Measurements from ENCODE around the gene CFAP410.
"Not testable (repeated sequence)": the region's sequence is repeated elsewhere in the genome, so short reads cannot be mapped to it uniquely, and the experiment has no call there.

The CFAP410 gene

DNA sequence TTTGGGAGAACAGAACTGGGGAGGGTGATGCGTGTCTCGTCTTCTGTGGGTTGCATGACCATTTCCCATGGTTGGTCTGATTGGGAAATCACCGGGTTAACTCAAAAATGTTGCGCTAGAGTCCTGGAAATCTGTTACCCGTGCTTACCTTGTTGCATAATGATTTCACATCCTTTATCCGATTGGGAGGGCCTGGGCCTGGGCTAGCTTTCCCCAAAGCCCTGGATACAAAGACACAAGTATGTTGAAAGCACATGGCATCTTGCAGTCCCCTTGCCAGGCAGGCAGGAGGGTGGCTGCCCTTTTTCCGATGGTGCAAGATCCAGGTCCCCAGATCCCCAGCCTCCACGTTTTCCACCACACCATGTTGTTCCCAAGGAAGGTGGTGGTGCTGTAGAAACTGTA, 14.8 kb upstream of the CFAP410 start:
- no peak for DNase-seq
- intact Hi-C loops (cut with DNase I), result no loop called here

DNA sequence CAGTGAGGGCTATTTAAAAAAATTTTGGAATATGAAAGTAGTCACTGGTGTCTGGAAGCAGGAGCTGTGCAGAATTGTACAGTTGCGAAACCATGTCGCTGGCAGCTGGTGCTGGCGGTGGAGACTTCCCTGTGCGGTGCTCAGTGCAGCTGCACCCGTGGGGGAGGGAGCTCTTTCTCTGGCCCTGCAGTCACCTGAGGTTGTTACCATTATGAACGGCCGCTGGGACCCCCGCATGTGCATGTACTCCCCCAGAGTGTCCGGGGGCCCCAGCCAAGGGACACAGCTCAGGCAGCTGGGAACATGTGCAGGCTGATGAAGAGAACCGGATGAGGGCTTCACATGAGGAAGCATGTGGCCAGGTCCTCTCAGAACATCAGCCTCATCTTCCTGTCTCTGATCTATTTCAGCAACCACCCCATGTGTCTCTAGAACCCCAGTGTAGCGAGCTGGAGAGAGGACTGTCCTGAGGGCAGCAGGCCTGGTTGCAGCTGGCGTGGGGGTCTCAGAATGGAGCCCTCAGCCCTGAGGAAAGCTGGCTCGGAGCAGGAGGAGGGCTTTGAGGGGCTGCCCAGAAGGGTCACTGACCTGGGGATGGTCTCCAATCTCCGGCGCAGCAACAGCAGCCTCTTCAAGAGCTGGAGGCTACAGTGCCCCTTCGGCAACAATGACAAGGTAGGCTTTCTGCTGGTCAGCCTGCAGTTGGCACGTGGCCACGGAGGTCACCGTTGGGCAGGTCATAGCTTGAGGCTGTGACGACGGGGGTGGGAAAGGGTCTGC, 14.2 kb upstream of the CFAP410 start, which contains the start of gene TRPM2:
Gene TRPM2 (plus strand): TSS at position 431 of the 780 bp plus-strand sequence. CDS start 80 bp downstream, at position 511.
- peak in 7 of 42 donors; percentile 15 to 58 (median 47) for DNase-seq

DNA sequence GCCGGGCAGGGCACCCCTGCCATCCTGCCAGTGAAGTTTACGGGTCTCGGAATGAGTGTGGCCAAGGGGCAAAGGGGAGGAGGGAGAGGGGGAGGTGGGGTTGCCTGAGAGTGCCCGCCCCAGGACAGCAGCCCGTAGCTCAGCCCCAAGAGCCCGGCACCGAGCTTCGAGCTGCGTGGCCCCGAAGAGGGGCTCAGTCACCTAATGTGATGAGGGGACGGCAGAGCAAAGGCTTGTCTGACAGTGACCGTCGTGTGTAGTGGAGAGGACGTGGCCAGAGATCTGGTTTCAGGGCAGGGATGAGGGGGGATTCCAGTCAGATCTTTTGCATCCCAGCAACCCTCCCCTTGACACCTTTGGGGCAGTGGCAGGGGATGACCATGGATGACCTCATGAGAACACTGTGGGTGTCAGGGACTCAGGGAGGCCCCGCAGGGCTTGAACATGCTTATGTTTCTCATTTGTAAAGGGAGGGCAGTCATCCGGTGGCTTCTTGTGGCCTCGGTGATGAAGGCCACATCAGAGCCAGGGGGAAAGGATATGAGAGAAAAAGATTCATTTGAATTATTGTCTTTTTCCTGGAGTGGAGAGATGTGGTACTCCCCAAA, 13.2 kb upstream of the CFAP410 start:
- intact Hi-C loops (cut with DNase I), result no loop called here

More for the DNA sequence above, 14.2 kb upstream of the CFAP410 start, which contains the start of gene TRPM2:
- intact Hi-C loops (cut with DNase I), result no loop called here

DNA sequence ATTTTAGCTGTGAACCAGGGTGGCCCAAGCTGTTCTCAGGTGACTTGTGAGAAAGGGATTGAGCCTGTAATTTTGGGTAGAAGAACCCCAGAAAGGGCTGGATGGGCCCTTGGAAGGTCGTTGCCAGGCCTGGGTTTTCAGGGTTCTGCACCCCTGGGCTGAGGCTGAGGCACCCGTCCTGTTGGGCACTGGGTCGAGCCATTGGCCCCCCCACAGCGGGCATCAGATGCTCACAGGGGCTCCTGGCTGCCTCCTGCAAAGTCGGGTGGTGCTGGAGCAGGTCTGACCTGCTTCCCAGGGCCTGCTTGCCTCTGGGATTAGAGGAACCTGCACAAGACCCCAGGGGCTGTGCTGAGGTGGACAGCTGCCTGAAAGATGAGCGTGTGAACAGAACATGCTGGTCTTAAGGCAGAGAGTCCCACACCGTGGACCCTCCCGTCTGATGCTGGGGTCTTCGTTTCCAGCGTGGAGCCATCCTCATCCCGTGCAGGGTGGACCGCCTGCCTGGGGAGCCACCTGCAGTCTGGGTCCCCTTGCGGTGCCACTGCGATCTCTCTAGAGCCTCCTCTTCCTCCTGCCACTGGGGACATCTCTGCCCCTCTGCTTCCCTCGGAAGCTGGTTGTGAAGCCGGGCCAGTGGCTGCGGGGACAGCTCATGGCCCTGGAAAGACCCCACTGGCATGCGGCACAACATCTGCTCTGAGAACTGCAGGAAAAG, 12.5 kb upstream of the CFAP410 start:
- intact Hi-C loops (cut with DNase I), result no loop called here
- DNase-seq, result no peak

More for the DNA sequence above, 13.2 kb upstream of the CFAP410 start:
- DNase-seq, result no peak

DNA sequence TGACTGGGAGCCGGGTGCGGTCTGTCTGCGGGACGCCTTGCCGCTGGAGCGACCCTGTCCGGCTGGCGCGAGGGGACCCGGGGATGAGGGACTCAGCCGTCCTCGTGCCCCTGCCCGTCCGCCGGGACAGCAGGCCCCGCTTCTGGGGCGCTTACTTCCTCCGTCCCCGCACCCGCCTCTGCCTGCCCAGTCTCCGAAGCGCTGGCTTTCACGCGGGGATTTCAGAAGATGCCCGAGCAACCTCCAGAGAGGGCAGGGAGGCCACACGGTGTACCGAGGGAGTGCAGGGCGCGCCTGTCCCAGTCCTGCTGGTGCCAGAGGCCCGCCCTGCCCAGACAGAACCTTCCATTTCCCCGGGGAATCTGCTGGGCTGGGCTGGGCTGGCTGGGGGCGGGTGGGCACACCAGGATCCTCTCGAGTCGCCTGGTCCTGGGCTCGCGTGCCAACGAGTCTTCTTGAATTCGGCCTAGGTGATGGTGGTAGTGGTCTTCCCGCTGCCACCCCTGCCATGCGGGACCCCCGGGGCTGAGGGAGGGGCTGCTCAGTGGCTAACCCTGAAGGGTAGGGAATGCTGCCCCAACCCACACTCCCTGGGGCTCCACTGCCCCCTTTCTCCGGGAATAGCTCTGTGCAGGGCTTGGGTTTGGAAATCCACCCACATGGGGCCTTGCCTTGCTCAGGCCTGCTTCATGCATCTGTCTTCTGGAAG, 11.7 kb upstream of the CFAP410 start:
- intact Hi-C loops (cut with DNase I), result no loop called here
- no peak for DNase-seq

DNA sequence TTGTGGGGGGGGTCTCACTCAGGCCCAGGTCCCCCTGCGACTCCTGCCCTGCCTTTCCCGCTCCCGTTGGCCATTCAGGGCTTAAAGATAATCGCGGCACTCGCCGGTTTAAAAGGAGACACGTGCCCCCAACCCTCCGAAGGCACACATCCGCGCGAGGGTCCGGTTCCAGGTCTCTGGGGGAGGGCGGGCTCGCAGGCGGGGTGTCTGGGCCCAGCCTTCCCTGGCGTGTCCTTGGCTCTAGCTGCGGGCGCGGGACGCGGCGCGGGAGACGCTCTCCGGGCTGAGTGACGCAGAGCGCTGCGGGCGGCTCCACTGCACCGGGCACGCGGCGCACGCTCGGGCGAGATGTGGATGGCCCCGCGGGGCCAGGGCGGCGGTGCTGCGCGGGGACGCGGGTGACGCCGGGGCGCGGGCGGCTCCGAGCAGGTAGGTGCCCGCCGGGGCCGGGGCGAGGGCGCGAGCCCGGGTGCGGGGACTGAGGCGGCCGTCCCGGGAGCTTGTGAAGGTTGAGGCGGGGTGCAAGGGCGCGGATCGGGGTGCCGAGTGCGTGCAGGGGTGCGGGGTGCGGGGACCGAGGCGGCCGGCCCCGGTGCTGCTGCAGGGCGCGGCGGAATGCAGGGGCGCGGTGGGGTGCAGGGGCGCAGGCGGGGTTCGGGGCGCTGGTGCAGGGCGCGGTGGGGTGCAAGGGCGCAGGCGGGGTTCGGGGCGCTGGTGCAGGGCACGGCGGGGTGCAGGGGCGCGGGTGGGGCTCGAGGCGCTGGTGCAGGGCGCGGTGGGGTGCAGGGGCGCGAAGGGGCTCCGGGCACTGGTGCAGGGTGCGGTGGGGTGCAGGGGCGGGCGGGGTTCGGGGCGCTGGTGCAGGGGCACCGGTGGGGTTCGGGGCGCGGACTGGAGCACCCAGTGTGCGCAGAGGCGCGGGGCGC, 10.9 kb upstream of the CFAP410 start:
- intact Hi-C loops (cut with DNase I), result loop anchor here (10.0 kb wide), 1 partner anchor 455 kb away; the partner anchor contains the start of gene UBE2G2
- DNase-seq, result peak in 29 of 42 donors; percentile 25 to 75 (median 56)

DNA sequence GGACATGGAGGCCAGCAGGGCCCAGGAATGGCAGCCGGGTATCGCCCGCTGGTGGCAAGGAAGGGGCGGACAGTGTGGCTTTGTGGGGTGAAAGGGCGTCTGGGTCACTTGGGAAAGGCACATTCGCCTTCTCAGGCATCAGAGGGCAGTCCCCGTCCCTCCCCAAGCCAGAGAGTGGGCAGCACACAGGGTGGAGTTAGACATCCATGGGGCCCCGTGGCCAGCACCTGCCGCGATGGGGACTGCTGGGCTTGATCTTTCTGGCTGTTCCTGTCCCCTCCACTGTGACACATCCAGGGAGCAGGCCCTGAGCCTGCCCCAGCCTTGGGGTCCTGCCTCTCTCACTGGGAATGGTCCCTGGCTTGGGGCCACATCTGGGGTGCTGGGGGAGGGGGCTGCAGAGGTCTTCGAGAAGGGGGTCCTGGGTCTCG, 10.2 kb upstream of the CFAP410 start:
- DNase-seq, result no peak
- intact Hi-C loops (cut with DNase I), result loop anchor here (10.0 kb wide), 1 partner anchor 455 kb away; the partner anchor contains the start of gene UBE2G2

DNA sequence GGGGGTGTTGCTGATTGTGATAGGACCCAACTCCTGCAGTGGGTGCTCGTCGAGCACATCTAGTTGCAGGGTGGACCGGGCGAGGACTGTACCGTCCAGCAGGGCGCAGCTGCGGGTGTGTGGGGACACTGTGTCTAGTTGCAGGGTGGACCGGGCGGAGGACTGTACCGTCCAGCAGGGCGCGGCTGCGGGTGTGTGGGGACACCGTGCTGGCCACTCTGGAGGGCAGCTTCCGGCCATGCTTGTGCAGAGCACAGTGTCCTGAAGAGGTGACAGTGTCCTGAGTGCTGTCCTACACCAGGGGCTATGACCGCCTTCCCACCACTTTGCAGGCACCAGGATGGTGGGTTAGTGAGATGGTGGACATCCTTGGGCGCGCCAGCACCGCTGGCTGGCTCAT, 9.7 kb upstream of the CFAP410 start:
- intact Hi-C loops (cut with DNase I), result loop anchor here (10.0 kb wide), 1 partner anchor 456 kb away; the partner anchor contains the start of gene UBE2G2
- DNase-seq, result no peak

DNA sequence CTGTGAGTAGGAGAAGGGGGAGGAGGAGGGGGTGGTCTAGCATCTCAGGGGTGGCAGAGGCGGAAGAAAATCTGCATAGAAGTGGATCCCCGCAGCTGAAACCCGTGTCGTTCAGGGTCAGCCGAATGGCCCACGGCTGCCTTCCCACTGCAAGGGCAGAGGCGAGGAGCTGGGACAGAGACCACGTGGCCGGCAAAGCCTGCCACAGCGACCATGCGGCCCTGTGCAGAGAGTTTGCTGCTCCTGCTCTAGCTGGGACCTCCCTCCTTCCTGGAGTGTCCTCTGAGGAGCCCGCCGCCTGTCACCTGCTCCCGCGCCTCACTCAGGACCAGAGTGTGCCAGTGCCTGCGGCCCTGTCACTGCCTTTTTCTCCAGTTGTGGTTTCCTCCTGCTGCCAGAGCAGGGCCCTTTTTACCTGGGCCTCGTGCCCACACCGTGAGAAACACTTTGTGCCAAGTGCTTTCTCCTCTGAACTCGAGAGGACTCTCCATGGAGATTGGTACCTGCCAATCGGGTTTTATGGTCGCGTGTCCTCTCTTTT, 8.8 kb upstream of the CFAP410 start:
- no peak for DNase-seq
- intact Hi-C loops (cut with DNase I), result loop anchor here (10.0 kb wide), 1 partner anchor 457 kb away; the partner anchor contains the start of gene UBE2G2

DNA sequence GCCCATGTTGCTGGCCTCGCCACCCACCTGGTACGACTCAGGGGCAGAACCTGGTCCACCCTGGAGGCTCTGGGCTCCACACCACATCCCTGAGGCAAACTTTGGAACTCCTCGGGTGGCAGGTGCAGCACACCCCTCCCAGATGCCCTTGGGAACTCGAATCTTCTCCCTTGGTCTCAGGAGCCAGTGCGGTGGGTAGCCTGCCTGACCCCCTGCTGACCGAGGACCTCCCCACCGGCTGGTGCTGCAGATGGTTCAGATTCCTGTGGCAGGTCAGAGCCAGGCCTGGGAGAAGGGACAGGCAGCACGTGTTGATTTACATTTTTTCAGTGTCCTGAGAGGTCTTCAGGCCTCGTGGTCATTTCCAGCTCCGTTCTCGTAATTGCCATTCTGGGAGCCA, 6.3 kb upstream of the CFAP410 start:
- intact Hi-C loops (cut with DNase I), result loop anchor here (10.0 kb wide), 1 partner anchor 459 kb away; the partner anchor contains the start of gene UBE2G2
- DNase-seq, result no peak

DNA sequence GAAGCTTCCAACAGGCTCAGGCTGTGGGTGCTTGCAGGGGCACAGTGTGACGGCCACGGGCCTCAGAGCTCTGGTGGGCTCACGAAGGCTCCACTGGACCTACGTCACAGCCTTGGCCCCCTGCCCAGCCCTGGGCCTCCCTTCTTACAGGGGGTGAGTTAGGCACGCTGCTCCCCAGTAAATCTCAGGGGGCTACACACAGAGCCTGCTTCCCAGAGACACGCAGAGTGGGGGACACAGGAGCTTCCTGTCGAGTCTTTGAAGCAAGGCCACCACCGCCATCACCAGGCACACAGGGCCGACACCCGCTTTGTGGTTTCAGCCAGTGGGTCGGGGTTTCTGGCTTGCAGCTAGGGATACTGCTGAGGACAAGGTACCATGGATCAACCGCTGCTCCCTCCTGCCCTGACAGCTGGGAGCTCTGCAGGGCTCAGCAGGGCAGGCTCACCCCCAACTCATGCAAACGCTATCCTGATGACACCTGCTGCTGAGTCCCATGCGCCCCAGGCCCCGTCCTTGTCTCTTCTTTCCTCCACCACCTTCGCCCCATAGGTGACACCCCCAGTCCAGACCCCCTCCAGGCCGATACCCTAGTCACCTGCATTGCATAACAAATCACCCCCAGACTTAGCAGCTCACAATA, 5.5 kb upstream of the CFAP410 start:
- intact Hi-C loops (cut with DNase I), result loop anchor here (10.0 kb wide), 1 partner anchor 460 kb away; the partner anchor contains the start of gene UBE2G2
- DNase-seq, result no peak

DNA sequence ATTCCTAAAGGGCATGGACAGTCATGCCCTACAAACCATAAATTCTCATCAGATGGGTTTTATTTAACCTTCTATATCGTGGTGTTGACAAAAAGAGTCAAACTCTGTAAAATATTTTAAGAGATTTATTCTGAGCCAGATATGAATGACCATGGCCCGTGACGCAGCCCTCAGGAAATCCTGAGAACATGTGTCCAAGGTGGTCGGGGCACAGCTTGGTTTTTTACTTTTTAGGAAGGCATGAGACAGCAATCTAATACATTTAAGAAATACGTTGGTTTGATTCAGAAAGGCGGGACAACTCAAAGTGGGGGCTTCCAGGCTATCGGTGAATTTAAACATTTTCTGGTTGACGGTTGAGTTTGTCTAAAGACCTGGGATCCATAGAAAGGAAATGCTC, 3.8 kb upstream of the CFAP410 start:
- DNase-seq, result not testable (repeated sequence)
- intact Hi-C loops (cut with DNase I), result loop anchor here (10.0 kb wide), 1 partner anchor 462 kb away; the partner anchor contains the start of gene UBE2G2

DNA sequence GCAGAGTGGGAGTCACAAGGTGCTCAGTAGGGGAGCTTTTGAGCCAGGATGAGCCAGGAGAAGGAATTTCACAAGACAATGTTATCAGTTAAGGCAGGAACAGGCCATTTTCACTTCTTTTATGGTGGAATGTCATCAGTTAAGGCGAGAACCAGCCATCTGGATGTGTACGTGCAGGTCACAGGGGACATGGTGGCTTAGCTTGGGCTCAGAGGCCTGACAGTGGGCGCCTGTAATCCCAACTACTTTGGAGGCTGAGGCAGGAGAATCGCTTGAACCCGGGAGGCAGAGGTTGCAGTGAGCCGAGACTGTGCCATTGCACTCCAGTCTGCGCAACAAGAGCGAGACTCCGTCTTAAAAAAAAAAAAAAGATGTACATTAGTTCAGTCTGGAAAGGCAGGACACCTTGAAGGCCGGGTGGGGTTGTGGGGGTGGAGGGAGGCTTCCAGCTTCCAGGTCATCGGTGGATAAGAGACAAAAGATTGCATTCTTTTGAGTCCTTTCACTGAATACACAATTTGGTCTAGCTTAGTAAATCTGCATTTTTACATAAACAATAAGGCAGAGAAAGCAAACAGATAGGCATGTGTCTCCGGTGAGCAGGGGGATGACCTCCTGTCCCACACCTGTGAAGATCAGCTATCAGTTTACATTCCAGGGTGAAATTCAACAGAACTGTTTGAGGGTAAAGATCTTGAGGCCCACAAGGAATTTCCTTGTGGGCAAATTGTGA, 2.7 kb upstream of the CFAP410 start:
- intact Hi-C loops (cut with DNase I), result loop anchor here (10.0 kb wide), 1 partner anchor 463 kb away; the partner anchor contains the start of gene UBE2G2

DNA sequence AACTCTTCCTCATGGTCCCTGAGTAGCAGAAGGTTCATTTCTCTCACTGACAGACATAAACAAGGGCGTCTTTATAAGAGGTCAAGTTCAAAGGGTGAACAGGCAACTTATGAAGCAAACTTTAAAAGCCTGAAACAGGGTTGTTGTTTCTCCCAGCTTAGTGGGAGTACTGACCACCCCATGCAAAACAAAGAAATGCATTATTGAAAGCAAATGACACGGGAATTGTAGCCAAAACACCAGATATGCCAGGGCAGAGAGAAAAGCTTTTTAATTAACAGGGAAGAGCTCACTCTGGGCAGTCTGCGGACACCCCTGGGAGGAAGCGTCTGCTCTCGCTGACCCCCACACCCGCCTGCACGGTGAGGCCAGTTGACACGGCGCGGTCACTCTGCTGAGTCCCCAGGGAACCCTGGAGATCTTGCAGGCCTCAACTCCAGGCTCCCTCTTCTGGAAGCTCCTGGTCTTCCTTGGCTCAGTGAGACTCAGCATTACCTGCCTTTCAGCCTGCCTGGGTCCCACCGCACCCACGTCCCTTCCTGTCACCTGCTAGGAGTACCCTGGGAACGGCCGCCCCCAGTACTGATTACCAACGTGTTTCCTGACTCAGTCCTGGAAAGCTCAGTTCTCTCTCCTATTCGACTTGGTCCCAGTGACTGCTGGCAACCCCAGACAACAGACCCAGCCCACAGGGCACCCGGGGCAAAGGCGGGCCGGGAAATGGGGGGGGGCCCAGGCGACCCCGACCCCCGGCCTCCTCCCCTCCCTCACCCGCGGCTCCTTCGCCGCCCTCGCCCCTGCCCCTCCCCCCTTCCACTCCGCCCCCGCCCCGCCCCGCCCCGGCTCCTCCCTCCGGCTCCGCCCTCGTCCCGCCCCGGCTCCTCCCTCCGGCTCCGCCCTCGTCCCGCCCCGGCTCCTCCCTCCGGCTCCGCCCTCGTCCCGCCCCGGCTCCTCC, 972 bp downstream of the CFAP410 start:
- intact Hi-C loops (cut with DNase I), result no loop called here
- DNase-seq, result peak; percentile 61 to 94 (median 83)

More for the DNA sequence above, 2.7 kb upstream of the CFAP410 start:
- DNase-seq, result not testable (repeated sequence)

DNA sequence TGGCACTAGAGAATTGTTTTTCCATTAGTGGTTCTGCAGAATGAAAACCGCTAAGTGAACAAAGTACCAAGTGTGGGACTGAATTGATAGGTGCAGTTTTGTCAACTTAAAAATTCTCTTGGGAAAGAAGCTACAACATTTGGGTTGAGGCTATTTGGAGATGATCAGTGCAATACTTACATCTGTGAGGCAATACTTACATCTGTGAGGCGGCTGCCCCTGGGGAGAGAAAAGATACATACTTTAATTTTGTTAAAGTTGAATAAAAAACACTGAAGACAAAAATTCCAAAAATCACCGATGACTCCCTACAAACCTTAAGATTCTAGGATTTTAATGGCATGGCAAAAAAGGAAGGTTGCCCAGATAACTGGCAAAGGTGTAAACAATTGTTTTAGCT, 1.7 kb downstream of the CFAP410 start:
- intact Hi-C loops (cut with DNase I), result no loop called here
- DNase-seq, result no peak
